HuH-7 (cell line): ENCODE measurements around the gene PUM1.

ENCODE experiments used
- DNase-seq: peaks from one replicate; pipeline ENCODE4 v3.0.0; 2011; ENCODE audit warnings: low spot score

The PUM1 gene

GRCh38 chr1:30904191-30904961 is 161.1 kb downstream of the PUM1 start:
- no peak for DNase-seq

GRCh38 chr1:30903343-30904034 is 162.0 kb downstream of the PUM1 start:
- DNase-seq: no peak

- no peak for DNase-seq
Observed at GRCh38 chr1:30902593-30903290, 162.8 kb downstream of the PUM1 start.

- no peak for DNase-seq
Observed at GRCh38 chr1:30901798-30902581, 163.5 kb downstream of the PUM1 start.

GRCh38 chr1:30900931-30901560 is 164.5 kb downstream of the PUM1 start:
- DNase-seq: no peak

GRCh38 chr1:30900486-30900885 is 165.0 kb downstream of the PUM1 start:
- no peak for DNase-seq

GRCh38 chr1:30899577-30900389 is 165.7 kb downstream of the PUM1 start:
- no peak for DNase-seq

GRCh38 chr1:30898031-30898815 is 167.3 kb downstream of the PUM1 start:
- no peak for DNase-seq

- DNase-seq: no peak
Observed at GRCh38 chr1:30896905-30897304, 168.6 kb downstream of the PUM1 start.

GRCh38 chr1:30895944-30896660 is 169.4 kb downstream of the PUM1 start:
- no peak for DNase-seq

GRCh38 chr1:30895382-30895943 is 170.1 kb downstream of the PUM1 start:
- no peak for DNase-seq

- no peak for DNase-seq
Observed at GRCh38 chr1:30894508-30894973, 171.0 kb downstream of the PUM1 start.

GRCh38 chr1:30893776-30894507 is 171.6 kb downstream of the PUM1 start:
- DNase-seq: no peak

- DNase-seq: no peak
Observed at GRCh38 chr1:30892671-30893073, 172.8 kb downstream of the PUM1 start.

- no peak for DNase-seq
Observed at GRCh38 chr1:30891227-30891552, 174.3 kb downstream of the PUM1 start.

GRCh38 chr1:30890502-30891226 is 174.9 kb downstream of the PUM1 start:
- no peak for DNase-seq

GRCh38 chr1:30889511-30889910 is 176.0 kb downstream of the PUM1 start:
- DNase-seq: no peak

- DNase-seq: no peak
Observed at GRCh38 chr1:30888975-30889374, 176.5 kb downstream of the PUM1 start.
